GM10847 (cell line): Measurements from ENCODE around the gene NCAPG.
A peak's percentile ranks its signal among the peaks of the same experiment; 100 is the strongest.

Experiments
- POLR2A ChIP-seq: IDR thresholded peaks from 2 replicates; pipeline ENCODE4 v1.6.1; 2011; ENCODE audit not compliant: insufficient read length; ENCODE audit errors: extremely low read depth

NCAPG gene

GRCh38 chr4:17810260-17811077, at the start of gene NCAPG, which contains the start of gene DCAF16:
TSS of gene NCAPG (plus strand) at chr4:17810979. CDS start at chr4:17811078, 99 bp downstream.
TSS of gene DCAF16 (minus strand) at chr4:17810757. CDS start at chr4:17804141, 6,616 bp downstream.
- peak; percentile 87 for TF ChIP-seq POLR2A

- no peak for TF ChIP-seq POLR2A
Observed at GRCh38 chr4:17761062-17761461, 49.7 kb upstream of the NCAPG start.

- TF ChIP-seq POLR2A, result no peak
Observed at GRCh38 chr4:17762726-17763125, 48.1 kb upstream of the NCAPG start.

- TF ChIP-seq POLR2A, result no peak
Observed at GRCh38 chr4:17763416-17763815, 47.4 kb upstream of the NCAPG start.

GRCh38 chr4:17763931-17764330, 46.8 kb upstream of the NCAPG start:
- TF ChIP-seq POLR2A, result no peak

- no peak for TF ChIP-seq POLR2A
Observed at GRCh38 chr4:17765514-17766286, 45.1 kb upstream of the NCAPG start.

- TF ChIP-seq POLR2A, result no peak
Observed at GRCh38 chr4:17766826-17767458, 43.8 kb upstream of the NCAPG start.

GRCh38 chr4:17769406-17770174, 41.2 kb upstream of the NCAPG start:
- TF ChIP-seq POLR2A, result no peak

GRCh38 chr4:17770845-17771244, 39.9 kb upstream of the NCAPG start:
- no peak for TF ChIP-seq POLR2A

- TF ChIP-seq POLR2A, result no peak
Observed at GRCh38 chr4:17771284-17771908, 39.4 kb upstream of the NCAPG start.

- TF ChIP-seq POLR2A, result no peak
Observed at GRCh38 chr4:17773135-17773698, 37.6 kb upstream of the NCAPG start.

GRCh38 chr4:17778431-17778830, 32.3 kb upstream of the NCAPG start:
- no peak for TF ChIP-seq POLR2A

GRCh38 chr4:17780501-17781299, 30.1 kb upstream of the NCAPG start:
- no peak for TF ChIP-seq POLR2A
